ENCODE measurements around the gene SIX3.

DNA sequence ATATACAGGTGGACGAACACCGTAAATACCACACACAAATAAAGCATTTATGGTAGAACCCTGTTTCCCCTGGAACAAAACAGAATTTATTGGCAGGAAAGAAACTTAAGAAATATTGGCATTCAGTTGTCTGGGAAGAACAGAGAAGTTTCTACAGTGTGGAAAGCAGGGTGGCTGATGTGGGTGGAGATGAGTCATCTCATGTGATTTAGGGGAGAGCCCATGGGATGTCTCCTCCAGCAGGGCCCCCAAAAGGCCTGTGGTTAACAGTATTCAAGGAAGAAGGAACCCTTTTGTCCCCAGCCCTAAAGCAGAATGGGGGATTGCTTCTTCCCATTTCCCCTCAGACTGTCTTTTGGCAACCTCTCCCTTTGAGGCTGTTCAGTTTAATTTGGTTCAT is 24.2 kb downstream of the SIX3 start:
- TF ChIP-seq POLR2A (IDR thresholded peaks at IDR 0.05; ENCODE audit: low read depth, low read length), result no peak
- no peak for TF ChIP-seq POLR2AphosphoS5 (IDR thresholded peaks at IDR 0.05; ENCODE audit: low read depth, low read length)

All from GM12892 (cell line).